Testis (tissue), 3 donors: ENCODE data around the gene FOXQ1. TPM values are rescaled to one million over a fixed set of nuclear protein-coding genes. Genes with fewer than 3 reads are reported as not detected.

Experiments used
- DNase-seq: peaks from one replicate; pipeline ENCODE4 v3.0.0-alpha.2; 2019
- H3K27ac ChIP-seq, 2 donors: fragments of 200-600 bp; sonication (generic); one replicate each; pipeline ENCODE4 v1.5.1; 2019
- H3K27me3 ChIP-seq: fragments of 200-600 bp; sonication (generic); one replicate; pipeline ENCODE4 v1.5.1; 2019
- H3K36me3 ChIP-seq: fragments of 200-600 bp; sonication (generic); one replicate; pipeline ENCODE4 v1.5.1; 2017; ENCODE audit warnings: low read depth; ENCODE audit errors: missing control alignments
- H3K4me1 ChIP-seq: fragments of 200-600 bp; sonication (generic); one replicate; pipeline ENCODE4 v1.5.1; 2019
- H3K4me3 ChIP-seq, 2 donors: fragments of 200-600 bp; sonication (generic); one replicate each; pipeline ENCODE4 v1.5.1; 2017 to 2019
- H3K9me3 ChIP-seq: fragments of 200-600 bp; sonication (generic); one replicate; pipeline ENCODE4 v1.5.1; 2017
- POLR2A ChIP-seq: fragments of 450-650 bp; IDR thresholded peaks from one replicate; pipeline ENCODE4 v1.6.1; 2017; ENCODE audit warnings: antibody characterized with exemption, mild to moderate bottlenecking, moderate library complexity
- WGBS, 2 donors: methylation state at CpG; one replicate each; pipeline ENCODE4 v1.1.5; 2018; 5-methylcytosine and 5-hydroxymethylcytosine counted together
- intact Hi-C: fragments of 100-400 bp; cut with DNase I; formaldehyde crosslinking; loops from one replicate; pipeline ENCODE4 v1.15.1; 2023; ENCODE audit warnings: low total_unique reads
- polyA plus RNA-seq: library from polyadenylated mRNA; stranded (reverse); fragments of 350-450 nt; fragmentation: Illumina TruSeq; extraction: RNeasy Lipid Tissue Mini Kit (QIAGEN cat#74804); gene quantifications from one replicate; pipeline ENCODE4 v1.2.3, GENCODE V29; 2014; ENCODE audit warnings: low read depth, low replicate concordance; ENCODE audit not compliant: insufficient read depth
- total RNA-seq, 2 donors: library from RNA; depleted of rRNA; stranded (reverse); fragments of >200 nt; gene quantifications; one replicate each; pipeline ENCODE4 v1.2.3, GENCODE V29; 2016
- TF ChIP-seq, protein P1 (sequence below), 3 experiments: fragments of 450-650 bp in 2 of 3; fragments of 200-600 bp in 1 of 3; sonication (generic) in 1 of 3; IDR thresholded peaks; one replicate each; pipeline ENCODE4 v1.5.1; 2016 to 2019; ENCODE audit warnings: antibody characterized with exemption in 3 of 3, mild to moderate bottlenecking in 2 of 3, moderate library complexity in 1 of 3

FOXQ1 gene
- total and polyA plus RNA-seq, 3 donors from 2014 or later: 0.53 to 1.7 (median 1.7) TPM

DNA sequence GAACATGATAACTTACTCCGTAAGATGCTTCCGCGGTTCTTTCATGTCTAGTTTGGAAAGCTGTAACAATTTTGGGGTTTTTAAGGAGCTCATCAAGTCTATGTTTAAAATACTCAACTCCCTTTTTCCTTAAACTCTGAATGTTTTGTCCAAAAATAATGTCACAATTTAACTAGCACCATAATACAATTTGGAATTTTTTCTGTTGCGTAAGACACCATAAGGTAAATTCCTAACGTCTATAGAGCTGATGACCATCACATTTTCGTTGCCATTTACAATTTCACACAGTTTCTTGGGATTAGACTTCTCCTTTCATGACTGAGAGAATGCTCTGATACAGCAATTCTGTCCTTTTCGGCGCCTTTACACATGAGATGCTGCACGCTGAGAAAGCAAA, 50.7 kb downstream of the FOXQ1 start:
- no peaks in the 10 kb centered on the region for H3K27me3 ChIP-seq
- intact Hi-C loops: no loop called here
- no peak overlapping the region for H3K4me3 ChIP-seq
- H3K36me3 ChIP-seq: no peaks in the 10 kb centered on the region
- no peak overlapping the region for H3K27ac ChIP-seq
- TF ChIP-seq, protein P1, sequence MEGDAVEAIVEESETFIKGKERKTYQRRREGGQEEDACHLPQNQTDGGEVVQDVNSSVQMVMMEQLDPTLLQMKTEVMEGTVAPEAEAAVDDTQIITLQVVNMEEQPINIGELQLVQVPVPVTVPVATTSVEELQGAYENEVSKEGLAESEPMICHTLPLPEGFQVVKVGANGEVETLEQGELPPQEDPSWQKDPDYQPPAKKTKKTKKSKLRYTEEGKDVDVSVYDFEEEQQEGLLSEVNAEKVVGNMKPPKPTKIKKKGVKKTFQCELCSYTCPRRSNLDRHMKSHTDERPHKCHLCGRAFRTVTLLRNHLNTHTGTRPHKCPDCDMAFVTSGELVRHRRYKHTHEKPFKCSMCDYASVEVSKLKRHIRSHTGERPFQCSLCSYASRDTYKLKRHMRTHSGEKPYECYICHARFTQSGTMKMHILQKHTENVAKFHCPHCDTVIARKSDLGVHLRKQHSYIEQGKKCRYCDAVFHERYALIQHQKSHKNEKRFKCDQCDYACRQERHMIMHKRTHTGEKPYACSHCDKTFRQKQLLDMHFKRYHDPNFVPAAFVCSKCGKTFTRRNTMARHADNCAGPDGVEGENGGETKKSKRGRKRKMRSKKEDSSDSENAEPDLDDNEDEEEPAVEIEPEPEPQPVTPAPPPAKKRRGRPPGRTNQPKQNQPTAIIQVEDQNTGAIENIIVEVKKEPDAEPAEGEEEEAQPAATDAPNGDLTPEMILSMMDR (IDR thresholded peaks at IDR 0.05): no peak
- TF ChIP-seq POLR2A: no peak
- no peak for DNase-seq
- 89 to 92% methylated on average over 9 of the region's 9 CpGs for WGBS, 2 donors
- H3K9me3 ChIP-seq: no peaks in the 10 kb centered on the region
- no peaks in the 10 kb centered on the region for H3K4me1 ChIP-seq

DNA sequence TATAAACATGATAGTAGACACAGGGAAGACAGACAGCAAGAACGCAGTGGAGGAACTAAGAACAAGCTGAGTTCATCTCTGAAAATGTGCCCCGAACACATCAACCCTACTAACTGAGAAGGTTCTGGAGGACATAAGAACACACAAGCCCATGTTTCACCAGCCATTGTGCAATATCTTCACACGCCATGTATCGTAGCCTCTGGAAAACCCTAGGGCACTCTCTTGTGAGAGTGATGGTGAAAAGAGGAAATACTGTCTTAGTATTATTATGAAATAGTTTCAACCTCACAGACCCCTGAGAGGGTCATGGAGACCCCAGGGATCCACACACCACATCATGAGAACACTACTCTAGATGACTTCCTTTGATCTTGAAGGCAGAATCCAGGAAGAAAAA, 51.4 kb downstream of the FOXQ1 start:
- H3K4me3 ChIP-seq: no peak overlapping the region
- DNase-seq: no peak
- H3K27me3 ChIP-seq: no peaks in the 10 kb centered on the region
- no peaks in the 10 kb centered on the region for H3K9me3 ChIP-seq
- no peaks in the 10 kb centered on the region for H3K4me1 ChIP-seq
- no peaks in the 10 kb centered on the region for H3K36me3 ChIP-seq
- 88 to 96% methylated on average over 4 of the region's 4 CpGs for WGBS, 2 donors
- TF ChIP-seq POLR2A: no peak
- TF ChIP-seq, protein P1 (IDR thresholded peaks at IDR 0.05): no peak
- H3K27ac ChIP-seq: no peak overlapping the region
- intact Hi-C loops: no loop called here

- no peaks in the 10 kb centered on the region for H3K27me3 ChIP-seq
- no peak overlapping the region for H3K4me3 ChIP-seq
- TF ChIP-seq, protein P1 (IDR thresholded peaks at IDR 0.05): no peak
- TF ChIP-seq POLR2A: no peak
- H3K36me3 ChIP-seq: no peaks in the 10 kb centered on the region
- H3K27ac ChIP-seq: no peak overlapping the region
- no peaks in the 10 kb centered on the region for H3K9me3 ChIP-seq
- H3K4me1 ChIP-seq: no peaks in the 10 kb centered on the region
- no peak for DNase-seq
- intact Hi-C loops: no loop called here
- 51 to 60% methylated on average over 16 of the region's 16 CpGs for WGBS, 2 donors
Observed at GRCh38 chr6:1363729-1364572, 52.1 kb downstream of the FOXQ1 start.

Other genes starting within 250 kb of the FOXQ1 start
- 1 to 10 TPM; 3.3 to 4.7 TPM for gene FOXF2, start 77.5 kb downstream of the FOXQ1 start, total RNA-seq
- 1.2 TPM for gene FOXF2, start 77.5 kb downstream of the FOXQ1 start, polyA plus RNA-seq